ENCODE measurements around the gene SMARCC2.
"Not testable (repeated sequence)": the region's sequence is repeated elsewhere in the genome, so short reads cannot be mapped to it uniquely, and the experiment has no call there.

SMARCC2 gene

GRCh38 chr12:56163533-56164344, 25.5 kb downstream of the SMARCC2 start:
- H3K36me3 Mint-ChIP-seq (ENCODE audit: low read depth), result peaks cover 74% of the 10 kb centered on the region
- peaks cover 31% of the 10 kb centered on the region for H3K4me1 Mint-ChIP-seq (ENCODE audit: low read depth)
- H3K27ac Mint-ChIP-seq, result peak overlapping the region; percentile 14
- no peaks in the 10 kb centered on the region for H3K9me3 Mint-ChIP-seq
- no peaks in the 10 kb centered on the region for H3K27me3 Mint-ChIP-seq
- no peak overlapping the region for H3K4me3 Mint-ChIP-seq

GRCh38 chr12:56162468-56163290, 26.6 kb downstream of the SMARCC2 start:
- Mint-ChIP-seq H3K4me1 (ENCODE audit: low read depth) (peaks cover 32% of the 10 kb centered on the region), H3K4me3 (no peak overlapping the region), H3K36me3 (ENCODE audit: low read depth) (peaks cover 71% of the 10 kb centered on the region), H3K9me3 (no peaks in the 10 kb centered on the region), H3K27ac (peak overlapping the region; percentile 88), H3K27me3 (no peaks in the 10 kb centered on the region)

- peaks cover 66% of the 10 kb centered on the region for H3K36me3 Mint-ChIP-seq (ENCODE audit: low read depth)
- H3K9me3 Mint-ChIP-seq, result no peaks in the 10 kb centered on the region
- no peaks in the 10 kb centered on the region for H3K27me3 Mint-ChIP-seq
- peaks cover 39% of the 10 kb centered on the region for H3K4me1 Mint-ChIP-seq (ENCODE audit: low read depth)
- peak overlapping the region; percentile 88 for H3K27ac Mint-ChIP-seq
- peak overlapping the region; percentile 98 for H3K4me3 Mint-ChIP-seq
These were observed 27.5 kb downstream of the SMARCC2 start for GRCh38 chr12:56161690-56162351.

- Mint-ChIP-seq H3K9me3 (no peaks in the 10 kb centered on the region), H3K4me1 (ENCODE audit: low read depth) (peaks cover 39% of the 10 kb centered on the region), H3K27ac (peak overlapping the region; percentile 88), H3K27me3 (no peaks in the 10 kb centered on the region), H3K4me3 (peak overlapping the region; percentile 98), H3K36me3 (ENCODE audit: low read depth) (peaks cover 66% of the 10 kb centered on the region)
These were observed 28.2 kb downstream of the SMARCC2 start for GRCh38 chr12:56160894-56161689.

- Mint-ChIP-seq H3K4me3 (peak overlapping the region; percentile 98), H3K27ac (peak overlapping the region; percentile 88), H3K4me1 (ENCODE audit: low read depth) (peaks cover 44% of the 10 kb centered on the region), H3K9me3 (no peaks in the 10 kb centered on the region), H3K36me3 (ENCODE audit: low read depth) (peaks cover 66% of the 10 kb centered on the region), H3K27me3 (no peaks in the 10 kb centered on the region)
These were observed 29.0 kb downstream of the SMARCC2 start for GRCh38 chr12:56160193-56160763.

GRCh38 chr12:56159482-56160192, 29.6 kb downstream of the SMARCC2 start:
- Mint-ChIP-seq H3K4me1 (ENCODE audit: low read depth) (peaks cover 45% of the 10 kb centered on the region), H3K4me3 (peak overlapping the region; percentile 98), H3K27me3 (no peaks in the 10 kb centered on the region), H3K9me3 (no peaks in the 10 kb centered on the region), H3K27ac (peak overlapping the region; percentile 88), H3K36me3 (ENCODE audit: low read depth) (peaks cover 65% of the 10 kb centered on the region)

GRCh38 chr12:56158926-56159461, 30.3 kb downstream of the SMARCC2 start:
- H3K4me3 Mint-ChIP-seq, result peak overlapping the region; percentile 98
- peak overlapping the region; percentile 88 for H3K27ac Mint-ChIP-seq
- H3K27me3 Mint-ChIP-seq, result no peaks in the 10 kb centered on the region
- H3K4me1 Mint-ChIP-seq (ENCODE audit: low read depth), result peaks cover 45% of the 10 kb centered on the region
- H3K36me3 Mint-ChIP-seq (ENCODE audit: low read depth), result peaks cover 59% of the 10 kb centered on the region
- H3K9me3 Mint-ChIP-seq, result no peaks in the 10 kb centered on the region

- peak within 1 kb of the TSS; percentile 88 for H3K27ac Mint-ChIP-seq
- H3K9me3 Mint-ChIP-seq, result no peaks in the 10 kb centered on the region
- H3K4me3 Mint-ChIP-seq, result peak within 1 kb of the TSS; percentile 98
- peaks cover 54% of the 10 kb centered on the region for H3K36me3 Mint-ChIP-seq (ENCODE audit: low read depth)
- H3K27me3 Mint-ChIP-seq, result no peaks in the 10 kb centered on the region
- peaks cover 50% of the 10 kb centered on the region for H3K4me1 Mint-ChIP-seq (ENCODE audit: low read depth)
These were observed 31.0 kb downstream of the SMARCC2 start, which contains the start of gene MYL6 for GRCh38 chr12:56158029-56158925. Gene MYL6 (plus strand): TSS chr12:56158359. CDS start chr12:56158402, 43 bp downstream.

- Mint-ChIP-seq H3K36me3 (ENCODE audit: low read depth) (peaks cover 47% of the 10 kb centered on the region), H3K4me1 (ENCODE audit: low read depth) (peaks cover 58% of the 10 kb centered on the region), H3K9me3 (no peaks in the 10 kb centered on the region)
These were observed 31.9 kb downstream of the SMARCC2 start for GRCh38 chr12:56157201-56158028.

GRCh38 chr12:56156464-56157200, 32.7 kb downstream of the SMARCC2 start:
- H3K9me3 Mint-ChIP-seq, H3K27me3 Mint-ChIP-seq: not testable (repeated sequence)
- peak overlapping the region; percentile 98 for H3K4me3 Mint-ChIP-seq
- peak overlapping the region; percentile 88 for H3K27ac Mint-ChIP-seq
- H3K4me1 Mint-ChIP-seq (ENCODE audit: low read depth), result peaks cover 59% of the 10 kb centered on the region
- H3K36me3 Mint-ChIP-seq (ENCODE audit: low read depth), result peaks cover 40% of the 10 kb centered on the region

More at GRCh38 chr12:56157201-56158028, 31.9 kb downstream of the SMARCC2 start:
- peak overlapping the region; percentile 88 for H3K27ac Mint-ChIP-seq
- H3K4me3 Mint-ChIP-seq, result peak overlapping the region; percentile 98
- no peaks in the 10 kb centered on the region for H3K27me3 Mint-ChIP-seq

GRCh38 chr12:56155256-56155845, 33.9 kb downstream of the SMARCC2 start:
- no peak overlapping the region for H3K4me3 Mint-ChIP-seq
- no peaks in the 10 kb centered on the region for H3K9me3 Mint-ChIP-seq
- H3K36me3 Mint-ChIP-seq (ENCODE audit: low read depth), result peaks cover 29% of the 10 kb centered on the region
- no peaks in the 10 kb centered on the region for H3K27me3 Mint-ChIP-seq
- H3K27ac Mint-ChIP-seq, result peak overlapping the region; percentile 34
- peaks cover 59% of the 10 kb centered on the region for H3K4me1 Mint-ChIP-seq (ENCODE audit: low read depth)
